NCI-H2227 (cell line): ENCODE measurements around the gene BLACAT1.
"Not testable (repeated sequence)": the region's sequence is repeated elsewhere in the genome, so short reads cannot be mapped to it uniquely, and the experiment has no call there.

Source experiments
- DNase-seq: peaks from one replicate; lab custom pipeline; 2025; ENCODE audit not compliant: unreplicated experiment; lab: John Stamatoyannopoulos, UW

The BLACAT1 gene

DNA sequence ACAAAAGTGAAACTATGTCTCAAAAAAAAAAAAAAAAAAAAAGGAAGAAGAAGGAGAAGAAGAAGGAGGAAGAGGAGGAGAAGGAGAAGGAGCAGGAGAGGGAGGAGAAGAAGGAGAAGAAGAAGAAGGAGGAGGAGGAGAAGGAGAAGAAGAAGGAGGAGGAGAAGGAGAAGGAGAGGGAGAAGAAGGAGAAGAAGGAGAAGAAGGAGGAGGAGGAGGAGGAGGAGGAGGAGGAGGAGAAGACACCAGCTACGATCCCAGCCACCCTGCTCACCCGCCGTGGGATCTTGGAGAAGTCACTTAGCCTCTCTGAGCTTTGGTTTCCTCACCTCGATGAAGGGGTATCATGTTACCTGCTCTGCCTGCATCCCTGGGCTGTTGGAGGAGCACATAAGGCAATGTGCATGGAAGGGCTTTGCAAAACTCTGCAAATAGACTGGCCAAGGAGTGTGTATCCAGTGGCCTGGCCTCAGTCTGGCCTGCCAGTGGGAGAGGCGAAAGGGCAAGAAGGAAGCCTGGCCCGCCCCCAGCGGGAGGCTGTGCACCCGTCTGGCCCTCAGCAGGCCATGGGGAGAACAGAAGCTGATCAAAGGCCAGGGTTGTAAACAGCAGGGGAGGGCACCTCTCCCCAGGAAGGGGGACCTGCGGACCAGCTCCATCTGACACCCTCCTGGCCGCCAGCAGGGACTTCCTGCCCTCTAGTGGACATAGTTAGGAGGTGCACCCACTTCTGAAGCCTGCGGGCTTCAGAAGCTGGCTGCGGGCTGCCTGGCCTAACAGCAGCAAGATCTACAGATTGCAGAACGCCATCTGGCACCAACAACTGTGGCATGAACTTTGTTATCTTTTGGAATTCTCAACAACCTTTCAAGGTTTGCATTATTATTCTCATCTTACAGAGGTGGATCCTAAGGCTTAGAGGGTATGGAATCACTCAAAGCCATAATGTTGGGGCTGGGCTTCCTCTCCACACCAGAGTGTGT is 29.4 kb upstream of the BLACAT1 start:
- peak; percentile 91 for DNase-seq

DNA sequence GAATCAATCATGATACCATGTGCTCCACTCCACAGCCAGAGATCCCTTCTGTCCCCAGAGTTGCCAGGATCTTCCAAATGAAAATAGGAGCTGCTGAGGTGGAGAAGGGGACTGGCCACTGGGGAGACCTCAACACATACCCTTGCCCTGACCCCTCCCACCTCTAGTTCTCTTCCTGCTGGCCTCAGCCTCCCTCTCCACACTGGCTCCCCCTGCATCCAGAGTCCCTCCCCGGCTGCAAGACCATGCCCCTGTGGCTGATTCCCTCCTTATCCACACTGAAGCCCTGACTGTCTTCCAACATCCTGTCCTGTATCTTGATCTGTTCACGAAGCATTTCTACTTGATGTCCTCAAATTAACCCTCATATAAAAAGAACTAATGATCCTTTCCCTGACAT is 27.5 kb upstream of the BLACAT1 start:
- DNase-seq, result no peak

DNA sequence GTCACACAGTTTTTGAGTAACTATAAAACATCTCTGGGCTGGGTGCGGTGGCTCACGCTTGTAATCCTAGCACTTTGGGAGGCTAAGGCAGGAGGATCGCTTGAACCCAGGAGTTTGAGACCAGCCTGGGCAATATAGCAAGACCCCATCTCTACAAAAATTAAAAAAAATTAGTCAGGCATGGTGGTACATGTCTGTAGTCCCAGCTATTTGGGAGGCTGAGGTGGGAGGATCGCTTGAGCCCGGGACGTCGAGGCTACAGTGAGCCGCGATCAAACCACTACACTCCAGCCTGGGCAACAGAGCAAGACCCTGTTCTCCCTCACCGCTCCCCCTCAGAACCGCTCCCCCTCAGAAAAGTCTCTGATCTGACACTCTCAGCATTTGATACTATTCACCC is 26.7 kb upstream of the BLACAT1 start:
- DNase-seq, result not testable (repeated sequence)

DNA sequence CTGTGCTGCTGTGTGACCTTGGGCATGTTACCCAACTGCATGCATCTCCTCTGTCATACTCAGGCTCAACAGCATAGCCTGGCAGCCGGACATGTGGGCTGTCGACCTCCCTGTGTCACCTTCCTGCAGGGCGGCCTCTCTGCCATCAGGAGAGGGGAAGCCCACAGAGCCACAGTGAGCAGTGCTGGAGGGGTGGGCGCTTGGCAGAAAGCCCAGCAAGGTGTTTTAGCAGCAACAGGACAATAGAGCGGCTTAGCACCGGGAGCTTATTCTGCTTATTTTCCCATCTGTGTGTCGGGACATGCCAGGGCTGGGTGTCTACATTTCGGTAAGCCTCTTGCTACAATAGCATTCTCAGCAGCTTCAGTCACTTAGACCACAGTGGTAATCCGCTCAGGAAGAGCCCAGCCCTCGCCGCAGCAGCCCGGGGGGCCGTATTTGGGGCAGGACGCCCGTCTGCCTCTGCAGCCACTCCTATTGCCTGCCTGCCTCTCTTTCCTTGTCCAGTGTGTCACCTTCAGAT is 25.8 kb upstream of the BLACAT1 start:
- peak; percentile 40 for DNase-seq

GRCh38 chr1:205481218-205481617 is 25.4 kb upstream of the BLACAT1 start:
- no peak for DNase-seq

DNA sequence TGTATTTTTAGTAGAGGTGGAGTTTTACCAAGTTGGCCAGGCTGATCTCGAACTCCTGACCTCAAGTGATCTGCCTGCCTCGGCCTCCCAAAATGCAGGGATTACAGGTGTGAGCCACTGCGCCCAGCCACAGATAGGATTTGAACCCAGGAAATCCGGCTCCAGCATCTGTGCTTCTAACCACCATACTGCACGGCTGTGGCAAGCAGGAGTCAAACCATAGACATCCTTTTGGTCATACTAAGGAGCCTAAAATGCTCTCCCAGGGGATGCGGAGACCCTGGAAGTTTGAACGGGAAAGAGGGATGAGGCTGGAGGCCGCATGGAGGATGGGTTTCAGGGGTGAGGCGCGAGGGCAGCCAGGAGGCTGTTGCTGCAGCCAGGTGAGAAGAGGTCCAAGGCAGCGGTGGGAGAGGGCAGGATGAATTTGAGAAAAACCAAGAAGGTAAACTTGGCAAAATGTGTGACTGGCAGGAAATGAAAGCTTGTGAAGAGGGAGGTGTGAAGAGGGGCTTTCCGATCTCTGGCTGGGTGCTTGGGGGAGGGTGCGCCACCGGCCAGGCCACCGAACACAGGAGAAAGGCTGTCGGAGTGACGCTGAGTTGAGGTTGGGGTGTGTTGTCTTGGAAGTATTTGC is 24.6 kb upstream of the BLACAT1 start:
- no peak for DNase-seq

DNA sequence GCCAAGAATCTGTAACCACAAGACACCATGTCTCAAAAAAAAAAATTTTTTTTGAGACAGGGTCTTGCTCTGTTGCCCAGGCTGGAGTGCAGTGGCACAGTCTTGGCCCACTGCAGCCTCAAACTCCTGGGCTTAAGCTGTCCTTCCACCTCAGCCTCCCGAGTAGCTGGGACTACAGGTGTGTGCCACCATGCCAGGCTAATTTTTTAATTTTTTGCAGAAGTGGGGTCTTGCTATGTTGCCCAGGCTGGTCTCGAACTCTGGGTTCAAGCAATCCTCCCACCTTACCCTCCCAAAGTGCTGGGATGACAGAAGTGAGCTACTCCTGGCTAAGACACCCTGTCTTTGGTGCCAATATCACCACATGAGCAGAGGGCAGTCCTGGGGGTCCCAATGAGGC is 23.1 kb upstream of the BLACAT1 start:
- DNase-seq, result not testable (repeated sequence)

GRCh38 chr1:205477759-205478247 is 22.0 kb upstream of the BLACAT1 start:
- no peak for DNase-seq

DNA sequence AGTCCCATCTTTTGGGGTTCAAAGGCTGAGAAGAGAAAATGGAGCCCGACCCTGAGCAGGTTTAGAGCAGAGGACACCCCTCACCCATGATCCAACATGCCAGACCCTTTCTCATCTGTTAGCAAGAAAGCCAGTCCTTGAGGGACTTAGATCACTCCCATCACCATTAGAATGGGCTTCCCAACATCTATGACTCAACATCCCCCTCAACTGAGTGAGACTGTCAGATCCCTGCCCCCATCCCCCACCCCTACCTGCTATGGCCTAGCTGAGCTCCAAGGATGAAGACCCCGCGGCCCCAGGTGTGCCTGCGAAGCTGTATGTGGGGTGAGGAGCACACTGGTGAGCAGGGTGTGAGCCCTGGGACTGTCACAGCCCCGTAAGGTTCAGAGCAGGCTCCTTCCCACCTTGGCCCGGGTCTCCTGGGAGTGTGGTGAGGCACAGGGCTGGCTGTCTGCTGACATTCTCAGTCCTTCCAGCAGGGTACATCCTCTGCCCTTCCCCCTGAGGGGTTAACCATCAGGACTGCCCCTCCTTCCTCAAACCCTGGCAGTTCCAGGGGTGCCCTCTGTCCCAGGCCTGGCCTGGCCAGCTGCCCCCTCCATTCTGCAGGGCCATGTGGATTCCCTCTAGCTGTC is 21.4 kb upstream of the BLACAT1 start:
- DNase-seq, result no peak

- DNase-seq, result no peak
Measured at GRCh38 chr1:205476648-205477047, 20.8 kb upstream of the BLACAT1 start.

DNA sequence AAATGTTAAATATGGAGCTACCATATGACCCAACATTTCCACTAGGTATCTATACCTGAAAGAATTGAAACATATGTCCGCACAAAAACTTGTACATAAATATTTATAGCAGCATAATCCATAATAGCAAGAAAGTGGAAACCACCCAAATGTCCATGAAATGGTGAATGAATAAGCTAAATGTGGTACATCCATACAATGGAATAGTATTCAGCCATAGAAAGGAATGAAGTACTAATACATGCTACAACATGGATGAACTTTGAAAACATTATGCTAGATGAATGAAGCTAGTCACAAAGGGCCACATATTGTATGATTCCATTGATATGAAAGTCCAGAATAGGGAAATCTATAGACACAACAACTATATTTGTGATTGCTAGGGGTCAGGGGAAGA is 20.0 kb upstream of the BLACAT1 start:
- DNase-seq, result no peak

- DNase-seq, result no peak
Measured at GRCh38 chr1:205474571-205474970, 18.7 kb upstream of the BLACAT1 start.

GRCh38 chr1:205473966-205474365 is 18.1 kb upstream of the BLACAT1 start:
- DNase-seq, result no peak

GRCh38 chr1:205473475-205473874 is 17.6 kb upstream of the BLACAT1 start:
- DNase-seq, result no peak

DNA sequence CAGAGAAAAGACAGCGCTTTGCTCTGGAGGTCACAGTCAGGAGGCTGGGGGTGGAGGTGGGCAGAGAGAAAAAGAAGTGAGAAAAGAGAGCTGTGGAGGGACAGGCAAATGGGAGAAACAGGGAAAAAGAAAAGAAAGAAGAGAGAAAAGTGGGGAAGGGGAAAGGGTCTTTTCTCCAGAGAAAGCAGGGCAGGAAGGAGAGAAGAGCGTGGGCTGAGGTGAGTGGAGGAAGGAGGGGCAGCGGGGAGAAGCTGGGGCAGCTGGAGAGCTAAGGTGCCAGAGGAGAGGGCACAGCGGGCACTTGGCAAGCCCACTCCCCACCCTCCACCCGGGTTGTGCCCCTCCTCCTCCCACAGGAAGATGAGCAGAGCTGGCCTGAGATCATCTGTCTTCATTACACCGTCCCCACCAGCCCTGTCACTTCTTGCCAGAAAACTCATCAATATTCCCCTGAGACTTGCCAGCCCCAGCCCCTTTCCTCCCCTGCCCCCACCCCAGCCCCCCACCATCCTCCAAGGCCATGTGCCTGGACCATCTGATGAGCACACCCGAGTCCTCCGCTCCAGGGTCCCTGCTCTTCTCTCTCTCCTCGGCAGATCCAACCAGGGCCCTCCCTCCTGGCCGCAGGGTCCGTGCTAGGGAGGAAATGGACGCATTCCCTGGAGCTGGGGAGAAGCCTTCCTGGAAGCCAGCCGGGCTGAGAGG is 17.0 kb upstream of the BLACAT1 start:
- peak; percentile 49 for DNase-seq

GRCh38 chr1:205470131-205470530 is 14.3 kb upstream of the BLACAT1 start:
- no peak for DNase-seq

DNA sequence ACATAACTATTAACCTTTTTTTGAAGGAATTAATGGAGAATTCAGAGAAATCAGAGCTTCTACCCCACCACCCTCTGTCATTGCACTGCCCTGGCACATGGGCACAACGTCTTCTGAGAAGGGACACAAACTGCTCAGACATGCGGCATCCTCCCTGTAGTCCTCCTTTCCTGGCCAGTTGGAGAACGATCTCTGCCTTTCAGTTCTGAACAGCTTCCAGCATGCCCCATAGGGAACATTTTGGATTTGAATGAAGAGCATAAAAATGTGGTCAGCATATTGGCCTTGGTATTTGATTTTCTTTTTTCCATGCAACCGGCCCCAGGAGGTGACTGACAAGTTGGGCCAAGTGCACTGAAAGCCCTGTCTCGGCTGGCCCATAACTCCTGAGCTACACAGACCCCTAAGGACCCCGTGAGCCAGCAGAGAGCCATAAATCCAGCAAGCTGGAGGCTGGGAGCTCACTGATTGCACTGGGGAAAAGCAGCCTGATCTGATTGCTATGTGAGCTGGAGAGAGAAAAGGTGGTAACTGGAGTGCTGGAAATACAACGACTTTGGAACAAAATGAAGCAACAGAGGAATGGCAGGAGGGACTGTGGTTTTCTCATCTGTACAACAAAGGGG is 10.9 kb upstream of the BLACAT1 start:
- DNase-seq, result no peak

GRCh38 chr1:205465392-205465791 is 9.5 kb upstream of the BLACAT1 start:
- DNase-seq, result no peak

DNA sequence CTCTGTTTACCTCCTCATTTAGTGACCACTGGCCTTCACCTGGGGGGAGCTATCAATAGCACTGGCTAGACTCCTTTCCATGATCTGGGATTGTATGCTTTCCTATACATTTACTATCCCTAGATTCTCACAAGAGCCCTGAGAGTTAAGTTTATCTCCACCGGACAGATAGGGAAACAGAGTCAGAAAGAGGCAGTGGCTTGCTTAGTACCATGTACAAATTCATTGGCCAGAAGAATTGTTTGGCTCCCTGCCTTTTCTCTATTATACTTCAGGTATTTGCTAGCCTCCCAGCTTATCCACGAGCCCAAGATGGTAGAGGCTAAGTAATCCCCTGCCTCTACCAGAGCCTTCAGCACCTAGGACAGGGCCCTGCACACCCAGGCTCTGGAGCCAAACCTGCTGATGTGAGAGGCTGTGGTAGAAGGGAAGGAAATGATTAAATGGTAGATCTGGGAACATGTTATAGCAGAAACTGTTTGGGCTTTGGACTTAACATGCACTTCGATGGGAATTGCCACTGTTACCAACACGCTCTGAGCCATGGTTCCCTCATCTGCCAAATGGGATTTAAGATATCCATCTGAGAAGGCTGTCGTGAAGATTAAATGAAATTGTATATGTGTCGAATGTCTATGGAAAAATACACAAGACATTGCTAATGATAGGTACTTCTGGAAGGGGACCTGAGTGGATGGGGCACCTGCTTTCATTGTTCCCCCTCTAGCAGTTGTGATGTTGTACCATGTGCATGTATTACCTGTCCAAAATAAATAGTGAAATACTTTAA is 3.1 kb upstream of the BLACAT1 start:
- no peak for DNase-seq
